Inflammatory macrophage treated with lipopolysaccharide for 1 hour (primary cell): ENCODE data around the gene ERCC6.

Experiments used
- DNase-seq, 2 donors: peaks; one replicate each; pipeline ENCODE4 v3.0.0-alpha.2; 2020 to 2022

Gene ERCC6

DNA sequence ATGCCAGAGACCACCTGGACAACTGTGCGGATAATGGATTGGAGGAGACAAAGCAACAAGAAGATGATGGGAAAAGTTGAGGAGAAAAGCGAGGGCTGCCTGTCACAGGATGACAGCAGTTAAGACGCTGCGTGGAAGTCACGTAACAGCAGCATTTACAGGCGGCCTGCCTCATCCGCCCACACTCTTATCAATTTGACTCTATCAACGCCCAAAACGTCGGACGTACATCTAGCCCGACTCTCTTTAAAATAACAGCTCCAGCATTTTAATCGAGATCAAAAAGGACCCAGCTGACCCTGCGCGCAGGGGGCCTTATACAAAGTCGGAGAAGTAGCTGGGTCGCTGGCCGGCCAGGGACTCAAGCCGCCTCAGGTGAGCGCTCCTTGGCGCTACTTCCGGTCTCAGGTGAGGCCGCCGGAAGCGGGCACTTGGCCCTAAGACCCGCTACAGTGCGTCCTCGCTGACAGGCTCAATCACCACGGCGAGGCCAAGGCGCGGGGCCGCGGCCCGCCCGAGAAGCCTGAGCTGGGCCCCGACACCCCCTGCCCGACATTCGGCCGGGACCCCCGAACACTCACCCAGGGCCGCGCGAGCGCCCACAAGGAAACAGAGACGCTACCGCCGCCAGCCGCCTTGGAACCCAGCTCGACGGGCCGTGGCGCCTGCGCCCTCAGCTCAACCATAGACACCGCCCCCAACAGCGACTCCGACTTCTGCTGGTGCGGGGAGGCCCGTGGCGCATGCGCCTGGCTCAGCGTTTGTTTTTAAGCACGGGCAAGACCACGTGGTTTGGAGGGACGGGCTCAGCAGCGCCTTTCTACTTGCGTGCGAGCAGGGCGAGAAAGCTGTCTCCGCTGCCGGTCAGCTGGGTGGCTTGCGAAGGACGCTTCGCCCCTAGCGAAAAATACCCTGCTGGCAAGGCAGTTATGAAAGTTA is at the start of gene ERCC6:
TSS of gene ERCC6 (minus strand) at position 741 of the 939 bp plus-strand sequence.
- DNase-seq: peak; percentile 96

DNA sequence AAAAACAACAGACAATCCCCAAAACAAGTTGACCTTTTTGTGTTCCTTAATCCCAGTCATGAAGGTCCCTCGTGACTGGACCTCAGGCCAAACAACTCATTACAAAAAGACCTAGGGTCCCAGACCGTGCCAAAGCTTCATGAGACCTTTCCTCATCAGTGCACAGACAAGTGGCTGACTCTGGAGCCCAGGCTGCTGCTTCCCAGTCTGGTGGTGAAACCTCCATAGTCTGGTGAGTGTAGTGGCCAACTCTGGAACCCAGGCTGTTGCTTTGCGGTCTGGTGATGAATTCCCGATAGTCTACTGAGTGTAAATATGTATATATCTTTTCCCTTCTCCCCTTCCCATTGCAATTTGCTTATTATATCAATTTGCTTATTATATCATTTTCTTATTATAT is 49.1 kb upstream of the ERCC6 start:
- no peak for DNase-seq

DNA sequence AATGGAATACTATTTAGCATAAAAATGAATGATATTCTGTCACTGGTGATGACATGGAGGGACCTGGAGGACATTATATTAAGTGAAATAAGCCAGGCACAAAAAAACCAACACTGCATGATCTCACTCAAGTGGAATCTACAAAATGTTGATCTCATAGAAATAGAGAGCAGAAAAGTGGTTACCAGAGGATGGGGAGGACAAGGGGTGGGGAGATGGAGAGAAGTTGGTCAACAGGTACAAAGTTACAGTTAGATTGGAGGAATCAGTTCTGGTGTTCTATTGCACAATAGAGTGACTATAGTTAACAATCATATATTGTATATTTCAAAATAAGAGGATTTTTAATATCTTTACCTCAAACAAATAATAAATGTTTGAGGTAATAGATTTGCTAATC is 46.5 kb upstream of the ERCC6 start:
- no peak for DNase-seq

DNA sequence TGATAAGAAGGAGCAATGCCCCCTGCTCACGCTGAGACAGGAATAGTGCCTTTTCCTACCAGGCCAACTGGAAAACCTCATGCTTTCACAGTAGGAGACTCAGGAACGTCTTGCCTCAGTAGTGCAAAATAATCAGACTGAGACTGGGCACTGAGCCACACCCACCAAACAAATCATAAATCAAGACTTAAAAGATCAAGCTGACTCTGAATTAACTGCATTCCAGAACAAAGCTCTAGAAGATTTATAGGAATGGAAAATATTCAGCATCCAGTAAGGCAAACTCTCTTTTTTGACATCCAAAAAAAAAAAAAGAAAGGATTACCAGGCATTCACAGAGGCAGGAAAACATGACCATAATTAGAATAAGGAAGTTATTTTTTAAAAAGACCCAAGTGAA is 40.7 kb upstream of the ERCC6 start:
- no peak for DNase-seq

DNA sequence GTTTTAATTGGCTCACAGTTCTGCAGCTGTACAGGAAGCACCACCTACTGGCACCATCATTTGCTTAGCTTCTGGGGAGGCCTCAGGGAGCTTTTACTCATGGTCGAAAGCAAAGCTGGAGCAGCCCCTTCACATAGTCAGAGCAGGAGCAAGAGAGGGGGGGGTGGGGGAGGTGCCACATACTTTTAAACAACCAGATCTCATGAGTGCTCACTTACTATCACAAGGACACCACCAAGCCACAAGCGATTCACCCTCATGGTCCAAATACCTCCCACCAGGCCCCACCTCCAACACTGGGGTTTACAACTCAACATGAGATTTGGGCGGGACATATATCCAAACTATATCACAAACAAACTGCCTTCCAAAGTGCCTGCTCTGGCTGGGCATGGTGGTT is 39.5 kb upstream of the ERCC6 start:
- no peak for DNase-seq

DNA sequence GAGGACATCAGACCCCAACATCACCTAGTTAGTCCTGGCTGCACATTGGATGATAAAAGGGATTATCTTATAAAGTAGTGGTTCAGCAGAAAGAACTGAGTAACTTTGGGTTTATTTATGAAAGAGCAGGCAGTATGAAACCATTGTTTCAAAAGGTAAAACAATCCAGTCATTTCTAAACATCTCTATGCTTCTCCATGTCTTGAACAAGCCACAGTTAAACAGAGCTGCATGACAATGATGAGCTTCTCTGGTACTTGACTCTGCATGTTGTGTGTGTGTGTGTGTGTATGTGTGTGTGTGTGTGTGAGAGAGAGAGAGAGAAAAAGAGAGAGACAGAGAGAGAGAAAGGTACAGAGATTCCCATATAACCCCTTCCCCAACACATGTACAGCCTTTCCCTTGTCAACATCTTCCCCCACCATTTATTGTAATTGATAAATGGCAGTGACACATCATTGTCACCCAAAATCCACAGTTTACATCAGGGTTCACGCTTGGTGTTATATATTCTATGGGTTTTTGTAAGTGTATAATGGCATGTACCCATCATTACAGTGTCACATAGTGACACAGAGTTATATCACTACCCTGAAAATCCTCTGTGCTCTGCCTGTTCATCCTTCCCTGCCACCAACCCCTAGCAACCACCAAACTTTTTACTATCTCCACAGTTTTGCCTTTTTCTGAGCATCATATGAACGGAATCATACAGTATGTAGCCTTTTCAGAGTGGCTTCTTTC is 38.4 kb upstream of the ERCC6 start:
- DNase-seq: no peak

- DNase-seq: no peak
Measured at GRCh38 chr10:49575489-49576072, 36.7 kb upstream of the ERCC6 start.

- no peak for DNase-seq
Measured at GRCh38 chr10:49572594-49573114, 33.7 kb upstream of the ERCC6 start.

DNA sequence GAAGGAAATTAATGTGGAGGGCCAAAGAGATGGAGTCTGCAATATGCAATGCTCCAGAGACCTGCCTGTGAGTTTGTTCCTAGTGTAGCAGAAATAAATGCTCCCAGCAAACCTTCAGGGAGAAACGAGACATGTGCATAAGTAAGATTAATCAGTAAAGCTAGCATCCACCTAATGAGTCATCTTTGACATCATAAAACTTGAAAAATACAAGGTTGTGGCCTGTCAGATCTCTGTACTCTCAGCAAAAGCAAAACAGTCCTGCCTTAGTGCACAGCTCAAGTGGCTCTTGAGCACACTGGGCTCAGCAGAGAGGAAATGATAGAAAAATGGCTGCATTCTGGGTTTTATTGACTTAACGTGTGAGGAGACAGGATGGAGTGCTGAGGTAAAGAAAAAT is 32.5 kb upstream of the ERCC6 start:
- no peak for DNase-seq

- DNase-seq: peak in 1 of 2 donors; percentile 38
Measured at GRCh38 chr10:49569031-49569631, 30.2 kb upstream of the ERCC6 start.

DNA sequence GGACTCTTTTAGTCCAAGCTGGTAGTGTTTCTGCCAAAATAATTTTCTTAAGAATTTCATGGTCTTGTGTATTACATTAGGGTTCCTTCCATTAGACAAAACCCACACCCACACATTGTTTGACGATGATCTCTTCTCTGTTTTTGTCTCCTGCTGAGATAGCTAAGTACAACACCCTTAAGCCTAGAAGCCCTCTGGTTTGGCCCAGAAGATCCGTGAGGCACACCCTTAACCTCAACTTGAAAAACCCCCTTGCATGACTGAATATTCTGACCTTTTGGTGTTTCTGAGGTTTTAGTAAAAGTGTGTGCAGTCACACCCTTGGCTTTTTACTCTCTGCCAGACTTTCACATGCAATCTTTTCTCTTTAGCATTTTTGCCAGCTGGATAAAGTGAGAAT is 29.3 kb upstream of the ERCC6 start:
- DNase-seq: no peak

DNA sequence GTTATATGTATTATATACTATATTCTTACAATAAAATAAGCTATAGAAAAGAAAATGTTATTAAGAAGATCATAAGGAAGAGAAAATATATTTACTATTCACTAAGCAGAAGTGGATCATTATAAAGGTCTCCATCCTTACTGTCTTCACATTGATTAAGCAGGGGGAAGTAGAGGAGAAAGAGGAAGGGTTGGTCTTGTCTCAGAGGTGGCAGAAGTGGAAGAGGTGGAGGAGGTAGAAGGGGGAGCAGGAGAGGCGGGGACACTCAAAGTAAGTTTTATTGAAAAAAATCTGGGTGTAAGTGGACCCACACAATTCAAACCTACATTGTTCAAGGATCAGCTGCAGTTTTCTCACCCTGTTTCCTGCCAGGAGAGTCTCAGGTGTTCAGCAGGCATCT is 28.9 kb upstream of the ERCC6 start:
- DNase-seq: no peak

DNA sequence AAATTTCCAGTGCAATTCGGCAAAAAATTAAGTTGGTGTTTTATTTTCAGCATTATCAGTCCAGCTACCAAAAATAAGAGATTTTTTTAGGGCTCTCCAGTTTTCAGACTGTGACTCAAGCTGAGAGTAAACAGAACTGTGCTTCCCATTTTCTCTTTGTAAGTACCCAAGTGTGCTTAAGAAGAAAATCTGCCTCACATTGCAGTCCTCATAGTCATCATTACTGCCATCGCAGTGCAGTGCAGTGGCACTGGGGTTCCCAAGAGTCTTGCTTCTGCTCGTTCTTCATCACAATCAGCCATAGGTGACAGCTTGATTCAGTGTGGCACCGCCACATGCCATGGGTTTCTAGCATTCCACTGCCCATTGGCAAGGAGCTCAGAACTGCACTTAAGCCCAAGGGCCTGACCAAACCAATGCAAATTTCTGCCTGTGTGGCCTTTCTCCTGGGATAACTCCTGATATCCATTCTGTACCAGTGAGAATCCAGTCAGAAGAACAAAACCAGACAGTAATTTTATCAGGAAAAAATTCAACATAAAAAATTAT is 25.6 kb upstream of the ERCC6 start:
- no peak for DNase-seq

- DNase-seq: no peak
Measured at GRCh38 chr10:49562893-49563292, 24.0 kb upstream of the ERCC6 start.

DNA sequence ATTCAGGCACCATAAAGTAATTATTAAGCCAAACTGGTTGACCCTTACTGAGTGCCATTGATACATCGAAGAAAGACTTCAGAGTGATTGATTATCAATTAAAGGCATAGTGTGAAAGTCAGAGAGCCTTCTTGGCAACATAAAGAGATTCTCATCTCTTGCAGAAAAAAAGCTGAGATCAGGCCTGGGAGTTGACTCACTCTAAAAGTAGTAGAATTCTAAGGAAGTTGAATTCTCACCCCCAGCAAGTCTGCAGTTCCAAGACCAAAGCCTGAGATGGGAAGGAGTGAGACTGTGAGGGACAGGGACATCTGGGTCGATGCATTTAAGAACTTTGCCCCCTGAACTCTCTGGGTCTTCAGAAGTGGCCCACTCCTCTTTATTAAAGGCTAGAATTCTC is 21.6 kb upstream of the ERCC6 start:
- no peak for DNase-seq

DNA sequence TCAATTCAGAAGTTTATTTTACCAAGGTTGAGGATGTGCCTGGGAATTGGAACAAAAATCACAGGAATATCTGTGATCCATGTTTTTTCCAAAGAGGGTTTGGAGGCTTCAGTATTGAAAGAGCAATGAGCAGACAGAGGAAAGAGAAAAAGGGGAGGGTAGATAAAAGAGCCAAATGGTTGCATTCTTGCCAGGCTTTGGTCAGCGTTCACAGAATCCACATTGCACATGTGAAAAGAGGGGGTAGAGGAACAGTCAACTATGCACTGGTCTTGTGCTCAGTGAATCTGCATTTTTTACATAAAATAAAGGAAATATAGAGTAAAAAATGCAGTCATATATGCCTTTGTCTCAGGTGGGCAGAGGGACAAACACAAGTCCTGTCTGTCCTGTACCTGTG is 20.6 kb upstream of the ERCC6 start:
- DNase-seq: no peak

GRCh38 chr10:49558190-49558589 is 19.3 kb upstream of the ERCC6 start:
- no peak for DNase-seq

GRCh38 chr10:49557681-49558080 is 18.8 kb upstream of the ERCC6 start:
- no peak for DNase-seq

DNA sequence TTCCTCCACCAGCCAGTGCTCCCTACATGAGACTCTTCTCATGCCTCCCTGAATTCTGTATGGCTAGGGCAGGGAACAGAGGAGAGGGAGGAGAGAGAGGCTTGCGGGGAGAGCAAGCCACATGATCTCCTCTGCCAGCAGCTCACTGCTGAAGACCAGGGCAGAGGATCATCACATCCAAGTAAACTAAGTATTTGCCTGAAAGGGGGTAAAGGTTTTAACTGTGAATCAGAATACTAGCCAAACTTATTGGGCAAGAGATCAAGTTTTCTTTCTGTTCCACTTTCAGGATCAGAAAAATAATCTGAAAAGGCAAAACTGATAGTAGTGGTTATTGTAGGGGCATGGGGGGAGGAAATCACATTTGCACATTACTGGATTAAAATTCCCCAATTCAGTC is 17.8 kb upstream of the ERCC6 start:
- DNase-seq: no peak

DNA sequence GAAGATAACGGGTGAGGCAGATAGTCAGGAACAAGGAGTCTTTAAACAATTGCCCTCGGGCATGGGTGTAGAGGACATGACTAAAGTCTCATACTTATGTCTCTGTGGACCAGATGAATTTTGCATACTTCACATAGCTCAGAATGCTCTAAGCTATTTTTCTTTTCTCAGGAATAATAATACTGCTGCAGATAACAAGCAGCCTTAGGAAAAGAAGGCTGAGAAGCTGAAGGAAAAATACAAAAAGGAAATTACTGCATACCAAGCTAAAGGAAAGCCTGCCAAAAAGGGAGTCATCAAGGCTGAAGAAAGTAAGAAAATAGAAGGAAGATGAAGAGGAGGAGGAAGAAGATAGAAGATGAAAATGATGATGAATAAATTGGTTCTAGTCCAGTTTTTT is 13.4 kb upstream of the ERCC6 start:
- no peak for DNase-seq

DNA sequence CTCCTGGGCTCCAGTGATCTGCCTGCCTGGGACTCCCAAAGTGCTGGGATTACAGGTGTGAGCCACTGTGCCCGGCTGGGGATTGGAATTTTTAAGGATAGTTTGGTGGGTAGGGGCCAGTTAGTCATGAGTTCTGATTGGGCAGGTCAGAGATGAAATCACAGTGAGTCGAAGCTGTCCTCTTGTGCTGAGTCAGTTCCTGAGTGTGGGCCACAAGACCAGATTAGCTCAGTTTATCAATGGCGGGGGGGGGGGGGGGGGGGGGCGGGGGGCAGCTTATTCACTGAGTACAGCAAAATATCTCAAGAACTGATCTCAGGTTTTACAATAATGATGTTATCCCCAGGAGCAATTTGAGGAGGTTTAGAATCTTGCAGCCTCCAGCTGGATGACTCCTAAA is 11.6 kb upstream of the ERCC6 start:
- no peak for DNase-seq

DNA sequence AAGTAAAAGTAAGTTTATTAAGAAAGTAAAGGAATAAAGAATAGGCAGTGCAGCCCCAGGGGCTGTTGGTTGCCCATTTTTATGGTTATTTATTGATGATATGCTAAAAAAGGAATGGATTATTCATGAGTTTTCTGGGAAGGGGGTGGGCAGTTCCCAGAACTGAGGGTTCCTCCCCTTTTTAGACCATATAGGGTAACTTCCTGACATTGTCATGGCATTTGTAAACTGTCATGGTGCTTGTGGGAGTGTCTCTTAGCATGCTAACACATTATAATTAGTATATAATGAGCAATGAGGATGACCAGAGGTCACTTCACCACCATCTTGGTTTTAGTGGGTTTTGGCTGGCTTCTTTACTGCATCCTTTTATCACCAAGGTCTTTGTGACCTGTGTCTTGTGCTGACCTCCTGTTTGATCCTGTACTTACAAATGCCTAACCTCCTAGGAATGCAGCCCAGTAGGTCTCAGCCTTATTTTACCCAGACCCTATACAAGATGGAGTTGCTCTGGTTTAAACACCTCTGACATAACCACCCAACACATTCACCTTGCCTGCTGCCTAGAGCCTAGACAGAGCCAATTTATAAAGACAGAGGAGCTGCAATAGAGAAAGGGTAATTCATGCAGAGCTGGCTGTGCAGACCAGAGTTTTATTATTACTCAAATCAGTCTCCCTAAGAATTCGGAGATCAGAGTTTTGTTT is 10.9 kb upstream of the ERCC6 start:
- DNase-seq: no peak
